Keratinocyte (primary cell): Measurements from ENCODE around the gene MNX1.

Experiments used
- EZH2 ChIP-seq: IDR thresholded peaks from one replicate; pipeline ENCODE4 v1.6.1; 2012; ENCODE audit warnings: inconsistent platforms, mild to moderate bottlenecking, low read length, moderate library complexity
- TF ChIP-seq, protein P1 (sequence below), 3 experiments: IDR thresholded peaks in 1 of 3; conservative IDR thresholded peaks in 1 of 3; optimal IDR thresholded peaks in 1 of 3; 2 replicates in 2 of 3; 3 replicates in 1 of 3; pipeline versions ENCODE3 to v1.5.1; 2011; ENCODE audit warnings: low read length in 3 of 3, mild to moderate bottlenecking in 3 of 3, moderate library complexity in 2 of 3, control low read depth in 1 of 3, inconsistent platforms in 1 of 3; ENCODE audit not compliant: insufficient read depth in 2 of 3; ENCODE audit errors: extremely low read depth in 1 of 3

- TF ChIP-seq, protein P1, sequence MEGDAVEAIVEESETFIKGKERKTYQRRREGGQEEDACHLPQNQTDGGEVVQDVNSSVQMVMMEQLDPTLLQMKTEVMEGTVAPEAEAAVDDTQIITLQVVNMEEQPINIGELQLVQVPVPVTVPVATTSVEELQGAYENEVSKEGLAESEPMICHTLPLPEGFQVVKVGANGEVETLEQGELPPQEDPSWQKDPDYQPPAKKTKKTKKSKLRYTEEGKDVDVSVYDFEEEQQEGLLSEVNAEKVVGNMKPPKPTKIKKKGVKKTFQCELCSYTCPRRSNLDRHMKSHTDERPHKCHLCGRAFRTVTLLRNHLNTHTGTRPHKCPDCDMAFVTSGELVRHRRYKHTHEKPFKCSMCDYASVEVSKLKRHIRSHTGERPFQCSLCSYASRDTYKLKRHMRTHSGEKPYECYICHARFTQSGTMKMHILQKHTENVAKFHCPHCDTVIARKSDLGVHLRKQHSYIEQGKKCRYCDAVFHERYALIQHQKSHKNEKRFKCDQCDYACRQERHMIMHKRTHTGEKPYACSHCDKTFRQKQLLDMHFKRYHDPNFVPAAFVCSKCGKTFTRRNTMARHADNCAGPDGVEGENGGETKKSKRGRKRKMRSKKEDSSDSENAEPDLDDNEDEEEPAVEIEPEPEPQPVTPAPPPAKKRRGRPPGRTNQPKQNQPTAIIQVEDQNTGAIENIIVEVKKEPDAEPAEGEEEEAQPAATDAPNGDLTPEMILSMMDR (optimal IDR thresholded peaks at IDR 0.05 in 1 of 3, IDR thresholded peaks at IDR 0.05 in 1 of 3, conservative IDR thresholded peaks at IDR 0.05 in 1 of 3; ENCODE audit: extremely low read depth in 1 of 3, insufficient read depth in 2 of 3, low read length in 3 of 3) = no peak
- no peak for TF ChIP-seq EZH2
Observed at GRCh38 chr7:157023589-157023905, 13.1 kb upstream of the MNX1 start.
